Activated CD8-positive, alpha-beta memory T cell treated with anti-CD3 and anti-CD28 coated beads for 1 hour (primary cell): ENCODE data around the gene SEC61A1.

Source experiments
- DNase-seq, 2 donors: peaks; one replicate each; pipeline ENCODE4 v3.0.0-alpha.2; 2020; ENCODE audit warnings: low read depth in 1 of 2; ENCODE audit errors: extremely low read depth in 1 of 2

SEC61A1 gene

GRCh38 chr3:128111147-128111546 is 58.9 kb downstream of the SEC61A1 start:
- no peak for DNase-seq

- DNase-seq: peak in 1 of 2 donors; percentile 14
These were observed 60.2 kb downstream of the SEC61A1 start for GRCh38 chr3:128112357-128112968.

GRCh38 chr3:128113817-128114794 is 61.9 kb downstream of the SEC61A1 start:
- DNase-seq: no peak
